ENCODE data around the gene KIF4B. TPM values are rescaled to one million over a fixed set of nuclear protein-coding genes. Genes with fewer than 3 reads are reported as not detected.
"Not testable (repeated sequence)": the region's sequence is repeated elsewhere in the genome, so short reads cannot be mapped to it uniquely, and the experiment has no call there.

The KIF4B gene, protein sequence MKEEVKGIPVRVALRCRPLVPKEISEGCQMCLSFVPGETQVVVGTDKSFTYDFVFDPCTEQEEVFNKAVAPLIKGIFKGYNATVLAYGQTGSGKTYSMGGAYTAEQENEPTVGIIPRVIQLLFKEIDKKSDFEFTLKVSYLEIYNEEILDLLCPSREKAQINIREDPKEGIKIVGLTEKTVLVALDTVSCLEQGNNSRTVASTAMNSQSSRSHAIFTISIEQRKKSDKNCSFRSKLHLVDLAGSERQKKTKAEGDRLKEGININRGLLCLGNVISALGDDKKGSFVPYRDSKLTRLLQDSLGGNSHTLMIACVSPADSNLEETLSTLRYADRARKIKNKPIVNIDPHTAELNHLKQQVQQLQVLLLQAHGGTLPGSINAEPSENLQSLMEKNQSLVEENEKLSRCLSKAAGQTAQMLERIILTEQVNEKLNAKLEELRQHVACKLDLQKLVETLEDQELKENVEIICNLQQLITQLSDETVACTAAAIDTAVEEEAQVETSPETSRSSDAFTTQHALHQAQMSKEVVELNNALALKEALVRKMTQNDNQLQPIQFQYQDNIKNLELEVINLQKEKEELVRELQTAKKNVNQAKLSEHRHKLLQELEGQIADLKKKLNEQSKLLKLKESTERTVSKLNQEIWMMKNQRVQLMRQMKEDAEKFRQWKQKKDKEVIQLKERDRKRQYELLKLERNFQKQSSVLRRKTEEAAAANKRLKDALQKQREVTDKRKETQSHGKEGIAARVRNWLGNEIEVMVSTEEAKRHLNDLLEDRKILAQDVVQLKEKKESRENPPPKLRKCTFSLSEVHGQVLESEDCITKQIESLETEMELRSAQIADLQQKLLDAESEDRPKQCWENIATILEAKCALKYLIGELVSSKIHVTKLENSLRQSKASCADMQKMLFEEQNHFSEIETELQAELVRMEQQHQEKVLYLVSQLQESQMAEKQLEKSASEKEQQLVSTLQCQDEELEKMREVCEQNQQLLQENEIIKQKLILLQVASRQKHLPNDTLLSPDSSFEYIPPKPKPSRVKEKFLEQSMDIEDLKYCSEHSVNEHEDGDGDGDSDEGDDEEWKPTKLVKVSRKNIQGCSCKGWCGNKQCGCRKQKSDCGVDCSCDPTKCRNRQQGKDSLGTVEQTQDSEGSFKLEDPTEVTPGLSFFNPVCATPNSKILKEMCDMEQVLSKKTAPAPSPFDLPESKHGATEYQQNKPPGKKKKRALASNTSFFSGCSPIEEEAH
- total RNA-seq: not detected

DNA sequence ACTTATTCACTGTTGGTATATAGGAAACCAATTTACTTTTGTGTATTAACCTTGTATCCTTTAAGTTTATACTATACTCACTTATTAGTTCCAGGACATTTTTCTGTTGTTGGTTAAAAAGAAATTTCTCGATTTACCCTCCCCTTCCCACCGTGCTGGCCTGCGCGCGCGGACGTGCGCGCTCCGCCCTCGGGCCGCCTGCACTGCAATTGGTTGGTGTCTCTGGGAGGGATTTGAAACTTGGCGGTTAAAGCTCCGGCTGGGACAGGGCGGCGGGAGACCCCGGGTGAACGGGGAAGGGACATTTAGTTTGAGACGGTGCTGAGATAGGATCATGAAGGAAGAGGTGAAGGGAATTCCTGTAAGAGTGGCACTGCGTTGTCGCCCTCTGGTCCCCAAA lies at the start of gene KIF4B:
KIF4B (plus strand) TSS at position 230 of the 400 bp plus-strand sequence; CDS start at position 335, 105 bp downstream.
- no peak for DNase-seq

DNA sequence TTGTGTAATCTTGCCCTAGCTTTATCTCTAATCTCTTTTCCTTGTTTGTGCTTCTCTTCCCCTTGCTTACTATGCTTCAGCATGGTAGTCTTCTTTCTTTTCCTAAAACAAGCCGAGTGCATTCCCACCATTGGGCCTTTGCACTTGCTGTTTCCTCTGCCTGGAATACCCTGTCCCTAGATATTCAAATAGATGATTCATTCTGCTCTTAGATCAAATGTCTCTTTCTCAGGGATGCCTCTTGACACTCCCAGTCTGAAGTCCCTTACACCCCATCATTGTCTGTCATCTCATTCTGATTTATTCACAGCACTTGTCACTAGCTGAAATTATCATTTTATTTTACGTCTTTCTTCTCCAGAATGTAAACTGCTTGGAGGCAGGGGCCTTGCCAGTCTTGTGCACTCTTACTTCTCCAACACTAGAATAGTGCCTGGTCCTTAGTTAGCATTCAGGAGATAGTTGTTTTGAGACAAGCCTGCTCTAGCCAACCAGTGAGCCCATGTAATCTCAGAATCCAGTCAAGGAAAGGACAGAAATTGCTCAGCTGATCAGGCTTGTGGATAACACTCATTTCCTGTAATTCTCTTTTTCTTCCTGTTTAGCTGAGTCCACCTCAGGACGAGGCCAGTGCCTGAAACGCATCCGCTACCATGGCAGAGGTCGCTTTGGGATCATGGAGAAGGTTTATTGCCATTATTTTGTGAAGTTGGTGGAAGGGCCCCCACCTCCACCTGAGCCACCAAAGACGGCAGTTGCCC lies 47.3 kb upstream of the KIF4B start:
- DNase-seq: no peak

DNA sequence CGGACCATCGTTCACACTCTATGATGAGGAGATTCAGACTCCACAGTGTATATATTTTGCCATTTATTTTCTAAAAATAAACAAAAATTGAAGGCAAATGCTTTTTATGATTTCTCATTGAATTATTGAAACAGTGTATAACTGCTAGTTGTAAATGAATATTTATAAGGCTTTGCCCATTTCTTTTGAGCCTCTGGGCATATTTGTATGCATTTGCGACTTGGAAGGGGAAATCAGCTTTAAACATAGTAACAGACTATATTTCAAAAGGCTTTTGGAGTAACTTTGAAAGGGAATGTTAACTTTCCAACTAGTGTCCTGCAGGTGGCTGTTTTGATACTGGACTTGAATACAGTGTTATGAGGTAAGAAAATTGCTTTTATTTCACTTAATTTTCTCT lies 46.7 kb upstream of the KIF4B start:
- no peak for DNase-seq

DNA sequence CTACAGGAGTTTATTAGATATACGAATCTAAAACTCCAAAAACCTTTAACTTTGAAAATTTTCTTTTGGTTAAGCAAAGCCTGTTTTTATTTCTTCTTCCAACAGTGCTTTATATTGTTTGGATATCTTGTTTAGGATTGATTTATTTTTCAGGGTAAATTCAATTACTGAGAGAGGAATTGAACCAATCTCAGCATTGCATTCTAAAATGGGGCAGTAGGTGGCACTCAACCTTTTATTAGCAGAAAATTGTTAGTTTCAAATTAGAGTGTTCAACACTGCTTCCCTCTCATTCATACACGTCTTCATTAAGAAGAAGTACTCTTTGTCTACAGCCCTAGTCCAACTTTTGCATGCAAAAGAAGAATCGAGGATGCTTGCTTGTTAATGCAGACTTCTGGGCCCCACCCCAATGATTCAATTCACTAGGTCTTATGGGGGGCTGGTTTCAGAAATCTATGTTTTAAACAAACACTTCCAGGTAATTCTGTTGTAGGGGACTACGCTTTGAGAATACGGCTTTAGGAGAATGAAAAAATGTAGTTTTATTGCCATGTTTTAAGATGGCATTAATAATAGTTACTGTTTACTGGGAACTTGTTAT lies 46.0 kb upstream of the KIF4B start:
- DNase-seq: no peak

DNA sequence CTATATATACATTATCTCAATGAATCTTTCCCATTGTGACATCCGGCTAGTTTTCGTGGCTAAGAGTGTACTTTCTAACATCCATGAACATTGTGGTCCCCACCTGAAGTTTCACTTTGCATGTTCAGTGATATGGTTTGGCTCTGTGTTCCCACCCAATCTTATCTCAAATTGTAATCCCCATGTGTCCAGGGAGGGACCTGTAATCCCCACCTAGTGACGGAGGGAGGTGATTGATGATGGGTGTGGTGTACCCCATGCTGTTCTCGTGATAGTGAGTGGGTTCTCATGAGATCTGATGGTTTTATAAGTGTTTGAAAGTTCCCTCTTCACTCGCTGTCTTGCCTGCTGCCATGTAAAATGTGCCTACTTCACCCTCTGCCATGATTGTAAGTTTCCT lies 44.6 kb upstream of the KIF4B start:
- no peak for DNase-seq

DNA sequence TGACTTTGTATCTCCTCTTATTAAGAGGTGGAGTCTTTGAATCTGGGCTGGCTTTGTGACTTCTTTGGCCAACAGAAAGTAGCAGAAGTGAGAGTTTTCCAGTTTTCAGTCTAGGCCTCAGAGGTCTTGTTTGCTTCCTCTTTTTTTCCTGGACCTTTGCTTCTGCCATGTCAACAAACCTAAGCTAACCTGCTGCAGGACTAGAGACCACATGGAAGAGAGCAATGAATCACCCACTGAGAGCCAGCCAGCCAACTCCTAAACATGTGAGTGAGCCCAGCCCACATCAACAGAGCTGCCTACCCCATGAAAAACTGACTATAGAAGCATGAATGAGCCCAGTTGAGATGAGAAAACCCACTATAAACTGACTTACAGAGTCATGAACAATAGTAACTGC lies 42.8 kb upstream of the KIF4B start:
- DNase-seq: no peak

DNA sequence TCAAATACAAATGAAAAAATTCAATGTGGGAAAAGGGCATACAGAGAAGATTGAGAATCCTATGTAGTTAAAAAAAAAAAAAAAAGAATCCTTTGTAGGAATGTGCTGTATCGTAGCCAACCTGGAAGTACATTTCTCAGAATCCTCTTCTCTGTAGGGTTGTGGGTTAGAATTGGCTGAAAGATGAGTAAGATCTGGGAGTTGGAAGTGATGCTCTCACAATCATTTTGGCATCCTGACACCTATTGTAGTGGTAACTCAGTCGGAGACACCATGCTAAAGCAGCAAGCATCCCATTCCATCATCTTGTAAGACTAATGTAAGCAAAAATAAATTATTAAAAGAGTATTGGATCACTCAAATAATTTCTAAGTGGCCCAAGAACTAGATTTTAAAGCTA lies 42.1 kb upstream of the KIF4B start:
- no peak for DNase-seq

DNA sequence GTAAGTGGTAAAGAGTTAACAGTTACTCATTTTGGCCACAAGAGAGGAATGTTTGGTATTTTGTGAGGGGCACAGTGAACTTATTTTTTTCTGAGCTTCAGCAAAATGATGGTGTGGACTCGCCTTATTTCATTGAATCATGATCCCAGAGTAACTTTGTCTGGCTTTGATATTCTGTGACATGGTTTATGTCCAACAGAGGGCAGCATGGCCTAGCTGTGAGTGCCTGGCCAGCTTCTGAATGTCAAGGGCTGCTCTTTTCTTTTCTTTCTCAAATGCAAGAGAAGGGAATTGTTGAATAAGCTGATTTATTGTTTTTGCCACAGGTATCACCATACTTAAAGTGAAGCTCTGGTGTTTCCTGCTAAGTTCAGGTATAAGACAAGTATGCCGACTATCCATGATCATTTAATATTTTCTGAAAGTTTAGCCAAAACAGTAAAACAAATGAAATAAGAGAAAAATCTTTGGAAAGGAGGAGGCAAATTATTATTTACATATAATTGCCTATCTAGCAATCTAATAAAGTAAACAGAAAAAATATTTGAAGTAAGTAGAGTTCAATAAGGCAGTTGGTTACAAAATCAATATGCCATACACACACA lies 41.0 kb upstream of the KIF4B start:
- no peak for DNase-seq

DNA sequence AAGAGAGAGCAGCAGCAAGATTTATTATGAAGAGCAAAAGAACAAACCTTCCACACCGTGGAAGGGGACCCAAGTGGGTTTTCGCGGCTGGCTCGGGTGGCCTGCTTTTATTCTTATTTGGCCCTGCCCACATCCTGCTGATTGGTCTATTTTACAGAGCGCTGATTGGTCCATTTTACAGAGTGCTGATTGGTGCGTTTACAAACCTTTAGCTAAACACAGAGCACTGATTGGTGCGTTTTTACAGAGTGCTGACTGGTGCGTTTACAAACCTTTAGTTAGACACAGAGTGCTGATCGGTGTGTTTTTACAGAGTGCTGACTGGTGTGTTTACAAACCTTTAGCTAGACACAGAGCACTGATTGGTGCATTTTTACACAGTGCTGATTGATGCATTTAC lies 37.5 kb upstream of the KIF4B start:
- DNase-seq: not testable (repeated sequence)

DNA sequence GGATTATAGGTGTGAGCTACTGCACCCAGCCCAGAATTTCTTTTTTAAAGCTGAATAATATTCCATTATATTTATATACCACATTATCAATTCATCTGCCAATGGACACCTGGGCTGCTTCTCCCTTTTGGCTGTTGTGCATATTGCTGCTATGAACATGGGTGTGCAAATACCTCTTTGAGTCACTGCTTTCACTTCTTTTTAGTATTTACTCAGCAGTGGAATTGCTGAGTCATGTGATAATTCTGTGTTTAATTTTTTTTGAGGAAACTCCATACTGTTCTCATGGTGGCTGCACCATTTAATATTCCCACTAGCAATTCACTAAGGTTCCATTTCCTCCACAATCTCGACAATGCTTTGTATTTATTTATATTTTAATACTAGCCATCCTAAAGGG lies 36.1 kb upstream of the KIF4B start:
- DNase-seq: no peak

DNA sequence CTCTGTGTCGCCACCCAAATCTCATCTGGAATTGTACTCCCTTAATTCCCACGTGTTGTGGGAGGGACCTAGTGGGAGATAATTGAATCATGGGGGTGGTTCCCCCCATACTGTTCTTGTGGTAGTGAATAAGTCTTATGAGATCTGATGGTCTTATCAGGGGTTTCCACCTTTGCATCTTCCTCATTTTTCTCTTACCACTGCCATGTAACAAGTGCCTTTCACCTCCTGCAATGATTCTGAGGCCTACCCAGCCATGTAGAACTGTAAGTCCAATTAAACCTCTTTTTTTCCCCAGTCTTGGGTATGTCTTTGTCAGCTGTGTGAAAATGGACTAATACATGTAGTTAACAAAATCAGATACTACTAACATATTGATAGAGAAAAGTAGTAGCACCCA lies 35.3 kb upstream of the KIF4B start:
- not testable (repeated sequence) for DNase-seq

DNA sequence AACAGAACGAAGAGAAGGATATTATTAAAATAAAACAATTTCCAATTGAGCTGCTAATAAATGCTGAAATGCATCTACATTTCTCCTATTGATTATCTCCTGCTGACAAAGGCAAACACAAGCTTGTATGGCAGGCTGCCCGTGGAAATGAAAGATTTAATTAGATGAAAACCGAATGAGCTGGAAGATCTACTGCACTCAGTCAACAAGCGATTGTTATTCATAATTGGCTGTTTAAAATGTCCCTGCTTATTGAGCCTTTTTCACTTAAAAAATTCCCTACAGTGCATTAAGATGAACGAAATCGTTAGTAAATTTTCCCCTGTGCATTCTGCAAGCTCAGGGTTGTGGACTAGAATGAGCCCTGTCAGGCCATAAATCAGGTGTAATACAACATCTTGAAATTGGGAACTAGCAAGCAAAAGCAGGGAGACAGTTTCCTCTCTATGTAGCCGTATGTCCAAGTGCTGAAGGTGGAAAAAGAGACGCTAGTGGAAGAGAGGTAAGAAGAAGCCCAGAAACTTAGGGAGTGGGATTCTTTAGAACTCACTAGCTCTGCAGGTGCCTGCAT lies 28.5 kb upstream of the KIF4B start:
- DNase-seq: no peak

DNA sequence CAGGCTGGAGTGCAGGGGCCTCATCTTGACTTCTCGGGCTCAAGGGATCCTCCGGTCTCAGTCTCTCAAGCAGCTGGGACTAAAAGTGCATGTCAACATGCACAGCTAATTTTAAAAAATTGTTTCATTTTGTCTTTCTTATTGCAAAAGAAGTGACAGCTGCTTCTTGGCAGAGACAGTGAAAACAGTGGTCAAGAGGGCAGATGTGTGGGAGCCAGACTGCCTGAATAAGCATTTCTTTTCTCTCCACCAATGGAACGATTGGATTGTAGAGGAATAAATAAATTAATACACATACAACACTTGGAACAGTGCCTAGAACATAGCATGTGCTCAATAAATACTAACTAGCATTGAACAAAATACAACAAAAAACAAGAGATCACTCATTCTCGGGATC lies 27.4 kb upstream of the KIF4B start:
- DNase-seq: no peak

DNA sequence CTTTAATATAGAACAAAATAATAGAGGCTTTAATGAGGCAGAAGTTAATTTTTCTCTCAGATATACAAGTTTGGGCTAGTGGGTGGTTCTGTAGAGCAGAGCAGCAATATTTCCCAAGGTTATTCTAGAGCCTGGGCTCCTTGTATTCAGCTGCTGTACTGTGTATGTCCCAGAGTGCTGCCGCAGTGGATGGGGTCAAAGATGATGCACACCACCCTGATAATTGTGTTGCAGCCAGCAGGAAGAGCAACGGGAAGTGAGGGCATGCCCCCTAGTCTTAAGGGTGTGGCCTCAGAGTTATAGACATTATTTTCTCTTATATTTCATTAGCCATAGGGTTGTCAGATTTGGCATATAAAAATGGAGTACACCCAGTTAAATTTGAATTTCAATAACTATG lies 23.9 kb upstream of the KIF4B start:
- no peak for DNase-seq

DNA sequence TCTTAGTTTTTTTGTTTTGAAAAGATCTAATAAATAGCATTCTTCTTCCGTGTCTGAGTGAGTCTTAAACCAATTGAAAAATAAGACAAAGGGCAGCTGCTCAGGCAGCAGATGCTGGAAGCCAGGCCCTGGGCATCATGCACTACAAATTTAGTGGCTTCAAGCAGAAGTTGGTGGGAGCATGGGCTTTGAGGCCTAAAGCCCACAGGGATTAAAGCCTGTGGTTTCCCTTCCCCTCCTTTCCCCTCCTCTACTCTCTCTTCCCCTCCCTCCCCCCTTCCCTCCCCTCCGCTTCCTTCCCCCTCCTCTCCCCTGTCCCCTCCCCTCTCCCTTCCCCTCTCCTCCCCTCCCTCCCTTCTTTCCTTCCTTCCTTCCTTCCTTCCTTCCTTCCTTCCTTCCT lies 20.1 kb upstream of the KIF4B start:
- DNase-seq: no peak

DNA sequence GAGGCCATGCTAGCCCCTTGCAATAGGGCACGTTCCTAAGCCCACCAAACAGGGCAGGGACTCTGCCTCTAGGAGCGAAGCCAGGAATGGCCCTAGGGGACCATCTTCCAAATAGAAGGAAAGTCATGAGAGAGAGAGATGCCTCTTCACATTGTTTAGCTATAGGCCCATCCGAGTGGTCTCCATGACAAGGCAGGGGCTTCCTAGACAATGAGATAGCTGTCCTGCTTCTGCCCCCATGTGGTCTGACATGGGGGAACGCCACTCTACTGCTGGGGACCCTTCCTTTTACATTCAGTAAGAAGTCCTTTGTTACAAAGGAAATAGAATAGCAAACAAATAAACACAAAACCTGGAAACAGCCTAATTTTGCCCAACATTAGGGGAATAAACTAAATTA lies 17.9 kb upstream of the KIF4B start:
- DNase-seq: no peak

DNA sequence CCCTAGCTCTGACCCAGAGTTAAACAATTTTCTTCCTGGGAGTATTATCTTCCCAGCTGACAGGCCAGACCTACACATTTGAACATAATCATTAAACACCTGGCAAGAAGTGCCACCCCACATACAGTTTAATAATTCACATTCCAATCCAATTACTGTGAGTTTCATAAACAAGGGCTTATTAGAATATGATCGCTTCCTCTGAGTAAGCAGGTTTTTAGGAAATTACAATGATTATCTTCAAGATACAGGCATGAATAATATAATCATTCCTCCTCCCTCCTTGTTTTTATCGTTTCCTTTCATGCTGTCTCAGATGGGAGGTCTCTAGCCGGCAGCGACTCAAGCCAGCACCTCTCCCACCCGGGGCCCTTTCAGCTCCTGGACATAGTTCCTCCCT lies 15.8 kb upstream of the KIF4B start:
- DNase-seq: no peak

DNA sequence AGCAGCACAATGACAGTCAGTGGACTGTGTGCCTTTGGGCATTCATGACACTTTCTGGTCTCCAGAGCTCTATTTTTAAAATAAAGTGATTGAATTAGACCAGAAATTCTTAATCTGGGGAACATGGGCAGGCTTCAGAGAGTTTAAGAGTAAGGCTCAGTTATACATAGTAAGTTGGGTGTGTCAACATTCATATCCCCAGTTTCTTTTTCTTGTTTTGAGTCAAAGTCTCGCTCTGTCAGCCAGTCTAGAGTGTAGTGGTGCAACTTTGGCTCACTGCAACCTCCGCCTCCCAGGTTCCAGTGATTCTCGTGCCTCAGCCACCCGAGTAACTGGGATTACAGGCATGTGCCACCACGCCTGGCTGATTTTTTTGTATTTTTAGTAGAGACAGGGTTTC lies 13.7 kb upstream of the KIF4B start:
- DNase-seq: no peak

DNA sequence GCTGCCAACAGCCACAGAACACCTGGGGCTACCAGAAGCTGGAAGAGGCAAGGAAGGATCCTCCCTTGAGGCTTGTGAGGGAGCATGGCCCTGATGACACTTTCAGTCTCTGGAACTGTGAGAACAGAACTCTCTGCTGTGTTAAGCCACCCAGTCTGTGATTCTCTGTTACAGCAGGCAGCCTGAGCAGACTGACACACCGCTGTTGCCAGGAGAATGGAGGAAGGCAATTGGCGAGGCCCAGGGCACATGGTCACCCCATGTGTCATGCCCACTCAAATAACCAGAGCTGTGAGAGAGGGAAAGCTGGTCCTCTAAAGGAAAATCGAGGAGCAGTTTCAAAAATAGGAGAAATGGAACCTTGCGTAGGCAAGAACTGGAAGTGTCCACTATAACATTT lies 12.0 kb upstream of the KIF4B start:
- no peak for DNase-seq

DNA sequence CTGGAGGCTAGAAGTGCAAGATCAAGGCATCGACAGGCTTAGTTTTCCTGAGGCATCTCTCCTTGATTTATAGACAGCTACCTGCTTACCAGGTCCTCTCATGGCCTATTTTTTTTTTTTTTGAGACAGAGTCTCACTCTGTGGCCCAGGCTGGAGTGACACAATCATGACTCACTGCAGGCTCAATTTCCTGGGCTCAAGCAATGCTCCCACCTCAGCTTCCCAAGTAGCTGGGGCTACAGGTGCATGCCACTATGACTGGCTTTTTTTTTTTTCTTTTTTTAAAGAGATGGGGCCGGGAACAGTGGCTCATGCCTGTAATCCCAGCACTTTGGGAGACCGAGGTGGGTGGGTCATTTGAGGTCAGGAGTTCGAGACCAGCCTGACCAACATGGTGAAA lies 10.8 kb upstream of the KIF4B start:
- DNase-seq: not testable (repeated sequence)
